Vein endothelial cell (primary cell): ENCODE measurements around the gene ALG13. TPM values are rescaled to one million over a fixed set of nuclear protein-coding genes. Genes with fewer than 3 reads are reported as not detected.

Experiments used
- small RNA-seq: library from RNA; depleted of rRNA; stranded (forward); fragments of <200 nt; gene quantifications from one replicate; pipeline ENCODE3, GENCODE V24; 2012
- total RNA-seq: library from RNA; depleted of rRNA; stranded (reverse); fragments of >200 nt; gene quantifications from 2 replicates; pipeline ENCODE4 v1.2.3, GENCODE V29; 2012

Gene ALG13
- total RNA-seq = 46.5 and 51.3 TPM in 2 replicates

GRCh38 chrX:111680988-111681779 is at the start of gene ALG13:
ALG13 (plus strand) TSS chrX:111681170; CDS start chrX:111681219, 49 bp downstream.

Small RNAs within 50 kb of the gene (small RNA-seq; reads per million reads assigned to genes)
- gene RNA5SP512 = not detected

Other genes starting within 250 kb of the ALG13 start
- gene SERTM2, start 169.5 kb upstream of the ALG13 start, total RNA-seq = not detected in 2 replicates
- gene TRPC5OS, start 195.0 kb downstream of the ALG13 start, total RNA-seq = not detected in 2 replicates